Effector memory CD4-positive, alpha-beta T cell (primary cell): ENCODE measurements around the gene CCL14.
"Not testable (repeated sequence)": the region's sequence is repeated elsewhere in the genome, so short reads cannot be mapped to it uniquely, and the experiment has no call there.

Experiments used
- DNase-seq, 3 donors: peaks; one replicate each; pipeline ENCODE4 v3.0.0-alpha.2; 2020
- H3K27ac ChIP-seq: 2 replicates; pipeline ENCODE4 v1.7.0; 2013; ENCODE audit warnings: mild to moderate bottlenecking, low read length, moderate library complexity; ENCODE audit not compliant: insufficient read depth, poor library complexity, severe bottlenecking
- H3K27me3 ChIP-seq: replicated peaks from 2 replicates; pipeline ENCODE4 v1.7.0; 2013; ENCODE audit warnings: mild to moderate bottlenecking, low read length; ENCODE audit not compliant: insufficient read depth, control insufficient read depth, poor library complexity, severe bottlenecking
- H3K36me3 ChIP-seq: 2 replicates; pipeline ENCODE4 v1.7.0; 2013; ENCODE audit warnings: mild to moderate bottlenecking, low read length, moderate library complexity; ENCODE audit not compliant: control insufficient read depth, insufficient read depth
- H3K4me1 ChIP-seq: 2 replicates; pipeline ENCODE4 v1.7.0; 2013; ENCODE audit warnings: low read length, mild to moderate bottlenecking; ENCODE audit not compliant: control insufficient read depth, insufficient read depth, poor library complexity, severe bottlenecking
- H3K4me3 ChIP-seq: 2 replicates; pipeline ENCODE4 v1.7.0; 2013; ENCODE audit warnings: low read length, low read depth, mild to moderate bottlenecking; ENCODE audit not compliant: insufficient read depth, poor library complexity, severe bottlenecking
- H3K9me3 ChIP-seq: 2 replicates; pipeline ENCODE4 v1.7.0; 2013; ENCODE audit warnings: mild to moderate bottlenecking, low read length, moderate library complexity; ENCODE audit not compliant: control insufficient read depth
- total RNA-seq, 3 donors: gene quantifications; one replicate each; lab custom pipeline; 2026; lab: John Stamatoyannopoulos, UW

CCL14 gene
- 0 reads per million in 3 donors for total RNA-seq

- DNase-seq, result no peak
- no peaks in the 10 kb centered on the region for H3K4me1 ChIP-seq
- H3K27me3 ChIP-seq, result no peaks in the 10 kb centered on the region
- no peaks in the 10 kb centered on the region for H3K36me3 ChIP-seq
- no peak within 1 kb of the TSS for H3K4me3 ChIP-seq
- no peaks in the 10 kb centered on the region for H3K9me3 ChIP-seq
- H3K27ac ChIP-seq, result no peak within 1 kb of the TSS
Observed at GRCh38 chr17:35986643-35987042, at the start of gene CCL14. CCL14 (minus strand) TSS chr17:35986729; CDS start chr17:35986649, 80 bp downstream.

GRCh38 chr17:36036235-36036634 is 49.7 kb upstream of the CCL14 start:
- no peak overlapping the region for H3K4me3 ChIP-seq
- no peak for DNase-seq
- no peaks in the 10 kb centered on the region for H3K36me3 ChIP-seq
- no peaks in the 10 kb centered on the region for H3K27me3 ChIP-seq
- H3K4me1 ChIP-seq, result no peaks in the 10 kb centered on the region
- no peaks in the 10 kb centered on the region for H3K9me3 ChIP-seq
- no peak overlapping the region for H3K27ac ChIP-seq

GRCh38 chr17:36034127-36034526 is 47.6 kb upstream of the CCL14 start:
- no peak overlapping the region for H3K27ac ChIP-seq
- DNase-seq, result no peak
- H3K27me3 ChIP-seq, result no peaks in the 10 kb centered on the region
- H3K9me3 ChIP-seq, result no peaks in the 10 kb centered on the region
- no peaks in the 10 kb centered on the region for H3K4me1 ChIP-seq
- no peaks in the 10 kb centered on the region for H3K36me3 ChIP-seq
- no peak overlapping the region for H3K4me3 ChIP-seq

- Histone ChIP-seq H3K9me3 (no peaks in the 10 kb centered on the region), H3K4me1 (no peaks in the 10 kb centered on the region), H3K27me3 (no peaks in the 10 kb centered on the region), H3K4me3 (no peak overlapping the region), H3K36me3 (no peaks in the 10 kb centered on the region), H3K27ac (no peak overlapping the region)
- no peak for DNase-seq
Observed at GRCh38 chr17:36030956-36031355, 44.4 kb upstream of the CCL14 start.

- Histone ChIP-seq H3K4me1 (no peaks in the 10 kb centered on the region), H3K9me3 (no peaks in the 10 kb centered on the region), H3K27me3 (no peaks in the 10 kb centered on the region), H3K27ac (no peak overlapping the region), H3K36me3 (no peaks in the 10 kb centered on the region), H3K4me3 (no peak overlapping the region)
- no peak for DNase-seq
Observed at GRCh38 chr17:36027761-36028160, 41.2 kb upstream of the CCL14 start.

GRCh38 chr17:36024106-36024869 is 37.8 kb upstream of the CCL14 start:
- Histone ChIP-seq H3K4me1 (no peaks in the 10 kb centered on the region), H3K4me3 (no peak overlapping the region), H3K36me3 (no peaks in the 10 kb centered on the region), H3K27ac (no peak overlapping the region), H3K27me3 (no peaks in the 10 kb centered on the region), H3K9me3 (no peaks in the 10 kb centered on the region)
- no peak for DNase-seq

- H3K9me3 ChIP-seq, result no peaks in the 10 kb centered on the region
- no peaks in the 10 kb centered on the region for H3K27me3 ChIP-seq
- no peaks in the 10 kb centered on the region for H3K4me1 ChIP-seq
- DNase-seq, result no peak
- H3K36me3 ChIP-seq, result no peaks in the 10 kb centered on the region
- H3K27ac ChIP-seq, result no peak overlapping the region
- no peak overlapping the region for H3K4me3 ChIP-seq
Observed at GRCh38 chr17:36019423-36019822, 32.9 kb upstream of the CCL14 start.

- Histone ChIP-seq H3K27ac (no peak within 1 kb of the TSS), H3K27me3 (no peaks in the 10 kb centered on the region), H3K9me3 (no peaks in the 10 kb centered on the region), H3K4me1 (no peaks in the 10 kb centered on the region), H3K4me3 (no peak within 1 kb of the TSS), H3K36me3 (no peaks in the 10 kb centered on the region)
- no peak for DNase-seq
Observed at GRCh38 chr17:36017799-36018198, 31.3 kb upstream of the CCL14 start, which contains the start of gene CCL23. CCL23 (minus strand) TSS chr17:36017972; CDS start chr17:36017897, 75 bp downstream.

GRCh38 chr17:36016555-36016954 is 30.0 kb upstream of the CCL14 start:
- Histone ChIP-seq H3K36me3 (no peaks in the 10 kb centered on the region), H3K9me3 (no peaks in the 10 kb centered on the region)

GRCh38 chr17:36015895-36016294 is 29.4 kb upstream of the CCL14 start:
- H3K36me3 ChIP-seq, H3K27me3 ChIP-seq, H3K9me3 ChIP-seq, H3K4me3 ChIP-seq, DNase-seq, H3K27ac ChIP-seq, H3K4me1 ChIP-seq: not testable (repeated sequence)

More at GRCh38 chr17:36016555-36016954, 30.0 kb upstream of the CCL14 start:
- no peak overlapping the region for H3K4me3 ChIP-seq
- DNase-seq, result no peak
- no peaks in the 10 kb centered on the region for H3K27me3 ChIP-seq
- no peaks in the 10 kb centered on the region for H3K4me1 ChIP-seq
- no peak overlapping the region for H3K27ac ChIP-seq
